B cell (primary cell): ENCODE results near the gene BCAR1. TPM values are rescaled to one million over a fixed set of nuclear protein-coding genes. Genes with fewer than 3 reads are reported as not detected.
"Not testable (repeated sequence)": the region's sequence is repeated elsewhere in the genome, so short reads cannot be mapped to it uniquely, and the experiment has no call there.

Source experiments
- ATAC-seq: fragments of 200-7000 bp; cut with Tn5 transposase; one replicate; pipeline ENCODE4 v1.10.0; 2021; ENCODE audit warnings: low read depth, mild to moderate bottlenecking, moderate number of reproducible peaks, moderate library complexity
- CTCF ChIA-PET: fragments of 350-600 bp; sonication (Branson Sonifier 250); formaldehyde crosslinking; loops from one replicate; lab custom pipeline; 2021; ENCODE audit warnings: antibody characterized with exemption, inconsistent platforms; lab: Charles Lee
- POLR2A ChIA-PET: fragments of 350-600 bp; sonication (Branson Sonifier 250); formaldehyde crosslinking; loops from one replicate; lab custom pipeline; 2021; ENCODE audit warnings: antibody characterized with exemption; lab: Charles Lee
- DNase-seq: peaks from one replicate; pipeline ENCODE4 v3.0.0; 2013
- H2AFZ ChIP-seq: 2 replicates; pipeline ENCODE4 v1.6.1; 2012; ENCODE audit warnings: mild to moderate bottlenecking, low read depth, low read length; ENCODE audit not compliant: insufficient read depth, poor library complexity, severe bottlenecking
- H3K27ac ChIP-seq, 2 donors: 1 replicate in 1 of 2; 2 replicates in 1 of 2; pipeline ENCODE4 v1.5.1; 2012 to 2013; ENCODE audit warnings: low read length in 2 of 2, mild to moderate bottlenecking in 2 of 2, moderate library complexity in 1 of 2
- H3K27me3 ChIP-seq, 4 experiments: fragments of 200-600 bp in 1 of 4; sonication (generic) in 1 of 4; replicated peaks in 1 of 4; 1 replicate in 2 of 4; 2 replicates in 2 of 4; pipeline versions ENCODE4 v1.6.1 to v1.7.0; 2013 to 2016; ENCODE audit warnings: low read length in 3 of 4, mild to moderate bottlenecking in 2 of 4, mixed read lengths in 1 of 4, moderate library complexity in 1 of 4; ENCODE audit not compliant: insufficient read depth in 4 of 4, control insufficient read depth in 3 of 4; ENCODE audit errors: control extremely low read depth in 1 of 4
- H3K36me3 ChIP-seq, 2 experiments: replicated peaks in 1 of 2; 1 replicate in 1 of 2; 2 replicates in 1 of 2; pipeline versions ENCODE4 v1.6.1 to v1.7.1; 2013; ENCODE audit warnings: low read length in 1 of 2; ENCODE audit not compliant: insufficient read depth in 2 of 2, control insufficient read depth in 1 of 2; ENCODE audit errors: control extremely low read depth in 1 of 2, extremely low read depth in 1 of 2
- H3K4me1 ChIP-seq, 2 donors: fragments of 200-600 bp in 1 of 2; sonication (generic) in 1 of 2; 1 replicate in 1 of 2; 2 replicates in 1 of 2; pipeline versions ENCODE4 v1.5.1 to v1.6.1; 2013 to 2017; ENCODE audit warnings: low read length in 2 of 2; ENCODE audit not compliant: control insufficient read depth in 2 of 2, insufficient read depth in 2 of 2
- H3K4me2 ChIP-seq: replicated peaks from 2 replicates; pipeline ENCODE3; 2012; ENCODE audit warnings: mild to moderate bottlenecking, low read depth, low read length; ENCODE audit not compliant: poor library complexity, severe bottlenecking
- H3K4me3 ChIP-seq, 5 experiments: fragments of 200-600 bp in 1 of 5; sonication (generic) in 1 of 5; 1 replicate in 3 of 5; 2 replicates in 2 of 5; pipeline versions ENCODE4 v1.5.1 to v1.7.0; 2011 to 2016; ENCODE audit warnings: low read length in 4 of 5, mild to moderate bottlenecking in 4 of 5, low read depth in 2 of 5, control low read depth in 1 of 5, moderate library complexity in 1 of 5; ENCODE audit not compliant: insufficient read depth in 1 of 5; ENCODE audit errors: control extremely low read depth in 1 of 5, extremely low read depth in 1 of 5
- H3K79me2 ChIP-seq: fragments of 200-600 bp; sonication (generic); one replicate; pipeline ENCODE4 v1.6.0; 2016; ENCODE audit warnings: low read length; ENCODE audit not compliant: control insufficient read depth, insufficient read depth
- H3K9ac ChIP-seq: fragments of 200-600 bp; sonication (generic); 2 replicates; pipeline ENCODE4 v1.6.1; 2017; ENCODE audit warnings: mild to moderate bottlenecking, low read length, moderate library complexity
- H3K9me3 ChIP-seq, 3 donors: one replicate each; pipeline versions ENCODE4 v1.6.1 to v1.7.1; 2013; ENCODE audit warnings: low read length in 2 of 3; ENCODE audit not compliant: control insufficient read depth in 2 of 3, insufficient read depth in 1 of 3; ENCODE audit errors: control extremely low read depth in 1 of 3
- H4K20me1 ChIP-seq: 2 replicates; pipeline ENCODE4 v1.6.0; 2012; ENCODE audit warnings: mild to moderate bottlenecking, low read length; ENCODE audit not compliant: insufficient read depth, control insufficient read depth, poor library complexity, severe bottlenecking
- H3K27ac Mint-ChIP-seq: one replicate; pipeline ENCODE4 v1.8.0; 2021; ENCODE audit warnings: mixed read lengths
- H3K27me3 Mint-ChIP-seq: one replicate; pipeline ENCODE4 v1.8.0; 2021; ENCODE audit warnings: mixed read lengths
- H3K4me1 Mint-ChIP-seq: one replicate; pipeline ENCODE4 v1.8.0; 2021; ENCODE audit warnings: mixed read lengths
- H3K4me3 Mint-ChIP-seq: one replicate; pipeline ENCODE4 v1.8.0; 2021; ENCODE audit warnings: mixed read lengths
- H3K9me3 Mint-ChIP-seq: one replicate; pipeline ENCODE4 v1.8.0; 2022; ENCODE audit warnings: mixed read lengths; ENCODE audit not compliant: insufficient read depth
- CTCF ChIP-seq: fragments of 200-600 bp; IDR thresholded peaks from one replicate; pipeline ENCODE4 v1.8.0; 2022; ENCODE audit warnings: antibody characterized with exemption, mild to moderate bottlenecking
- EZH2 ChIP-seq: IDR thresholded peaks from 2 replicates; pipeline ENCODE4 v1.6.1; 2012; ENCODE audit warnings: borderline replicate concordance, low read depth, mild to moderate bottlenecking, moderate library complexity, low read length; ENCODE audit not compliant: insufficient read depth, poor library complexity, severe bottlenecking
- WGBS: methylation state at CpG from one replicate; pipeline ENCODE4 v1.1.5; 2013; ENCODE audit warnings: missing lambda C conversion rate; ENCODE audit not compliant: insufficient coverage; 5-methylcytosine and 5-hydroxymethylcytosine counted together
- intact Hi-C: fragments of 100-400 bp; cut with micrococcal nuclease; formaldehyde crosslinking; loops from one replicate; pipeline ENCODE4 v1.10.0; 2022
- polyA plus RNA-seq: library from polyadenylated mRNA; depleted of rRNA; stranded (reverse); fragments of >200 nt; gene quantifications from 2 replicates; pipeline ENCODE4 v1.2.3, GENCODE V29; 2012
- total RNA-seq, 2 donors: library from RNA; stranded (reverse); fragments of 120-200 nt in 1 of 2; gene quantifications; 1 replicate in 1 of 2; 2 replicates in 1 of 2; pipeline versions ENCODE4 v1.2.3 to v1.2.4, GENCODE V29; 2013 to 2022

Gene BCAR1
- total and polyA plus RNA-seq, 2 donors (not counting 1 experiment from before 2014, with no cell fraction given), result not detected

- TF ChIP-seq CTCF (no peak), EZH2 (no peak)
- no peaks in the 10 kb centered on the region for H3K79me2 ChIP-seq
- peaks cover 0 to 3% (median 0%) of the 10 kb centered on the region in 3 donors for H3K9me3 ChIP-seq
- no peak for DNase-seq
- no peak overlapping the region for H3K27ac ChIP-seq
- H4K20me1 ChIP-seq, result no peaks in the 10 kb centered on the region
- no peaks in the 10 kb centered on the region for H3K4me1 ChIP-seq
- ChIA-PET CTCF (no interaction called here), POLR2A (no interaction called here)
- H3K9me3 Mint-ChIP-seq, result no peaks in the 10 kb centered on the region
- peaks cover 0 to 32% (median 3%) of the 10 kb centered on the region in 4 experiments for H3K27me3 ChIP-seq
- no peaks in the 10 kb centered on the region for H3K36me3 ChIP-seq
- H3K4me3 Mint-ChIP-seq, result no peak overlapping the region
- H3K4me3 ChIP-seq, result no peak overlapping the region
- no peak overlapping the region for H3K9ac ChIP-seq
- peaks cover 19% of the 10 kb centered on the region for H3K27me3 Mint-ChIP-seq
- no peak overlapping the region for H3K27ac Mint-ChIP-seq
- intact Hi-C loops, result no loop called here
- no peak overlapping the region for H3K4me2 ChIP-seq
- WGBS, result 81% methylated on average over 18 of the region's 20 CpGs
- H3K4me1 Mint-ChIP-seq, result peaks cover 8% of the 10 kb centered on the region
- no peak overlapping the region for H2AFZ ChIP-seq
- no peak for ATAC-seq
These were observed 26.9 kb downstream of the BCAR1 start for GRCh38 chr16:75224306-75225082.

GRCh38 chr16:75223129-75223528 is 28.3 kb downstream of the BCAR1 start:
- H3K4me1 Mint-ChIP-seq, result peaks cover 13% of the 10 kb centered on the region
- H3K27ac ChIP-seq, H3K36me3 ChIP-seq, H2AFZ ChIP-seq, H3K9ac ChIP-seq, H3K27ac Mint-ChIP-seq, H3K79me2 ChIP-seq, DNase-seq, H3K4me3 ChIP-seq, ATAC-seq, H3K9me3 ChIP-seq, H3K4me3 Mint-ChIP-seq, H4K20me1 ChIP-seq, H3K4me2 ChIP-seq, H3K9me3 Mint-ChIP-seq, intact Hi-C loops, POLR2A ChIA-PET, H3K4me1 ChIP-seq: not testable (repeated sequence)
- 100% methylated on average over 4 of the region's 20 CpGs for WGBS
- peaks cover 0 to 22% (median 3%) of the 10 kb centered on the region in 4 experiments for H3K27me3 ChIP-seq
- H3K27me3 Mint-ChIP-seq, result peaks cover 19% of the 10 kb centered on the region
- CTCF ChIA-PET, result interaction anchor here (1.0 to 1.3 kb wide), 2 partner anchors 19 to 22 kb away, joined by 3 to 4 read pairs; no protein-coding TSS in a partner anchor
